Measurements from ENCODE around the gene GHRHR. TPM values are rescaled to one million over a fixed set of nuclear protein-coding genes. Genes with fewer than 3 reads are reported as not detected.
A peak's percentile ranks its signal among the peaks of the same experiment; 100 is the strongest.

GHRHR gene
- total RNA-seq, 1 donor from 2014 or later = not detected

DNA sequence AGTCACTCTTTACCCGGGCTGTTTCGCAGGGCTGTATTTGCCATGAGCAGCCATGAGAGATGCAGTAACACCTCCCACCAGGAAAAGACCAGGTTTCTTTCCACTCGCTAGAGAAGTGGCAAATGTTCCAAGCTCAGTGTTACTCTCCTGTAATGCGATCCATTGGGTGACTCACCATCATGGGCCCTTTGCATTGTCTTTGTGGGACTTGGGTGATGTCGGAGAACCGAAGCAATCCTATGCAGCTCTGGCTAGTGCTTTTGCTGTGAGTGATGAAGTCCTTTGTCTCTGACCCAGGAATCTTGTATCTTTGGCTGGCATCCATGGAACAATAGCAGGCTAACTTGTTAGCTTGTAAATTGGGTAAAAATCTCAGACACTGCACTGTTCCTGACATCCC, 40.0 kb downstream of the GHRHR start:
- Mint-ChIP-seq H3K36me3 (ENCODE audit: unreplicated experiment) (no peaks in the 10 kb centered on the region), H3K9me3 (ENCODE audit: unreplicated experiment) (peaks cover 3% of the 10 kb centered on the region), H3K4me3 (ENCODE audit: unreplicated experiment) (no peak overlapping the region), H3K27ac (ENCODE audit: unreplicated experiment) (no peak overlapping the region), H3K4me1 (ENCODE audit: low read depth, unreplicated experiment) (peaks cover 17% of the 10 kb centered on the region), H3K27me3 (ENCODE audit: unreplicated experiment) (peaks cover 8% of the 10 kb centered on the region)
- no peak for DNase-seq
- TF ChIP-seq, protein P1, sequence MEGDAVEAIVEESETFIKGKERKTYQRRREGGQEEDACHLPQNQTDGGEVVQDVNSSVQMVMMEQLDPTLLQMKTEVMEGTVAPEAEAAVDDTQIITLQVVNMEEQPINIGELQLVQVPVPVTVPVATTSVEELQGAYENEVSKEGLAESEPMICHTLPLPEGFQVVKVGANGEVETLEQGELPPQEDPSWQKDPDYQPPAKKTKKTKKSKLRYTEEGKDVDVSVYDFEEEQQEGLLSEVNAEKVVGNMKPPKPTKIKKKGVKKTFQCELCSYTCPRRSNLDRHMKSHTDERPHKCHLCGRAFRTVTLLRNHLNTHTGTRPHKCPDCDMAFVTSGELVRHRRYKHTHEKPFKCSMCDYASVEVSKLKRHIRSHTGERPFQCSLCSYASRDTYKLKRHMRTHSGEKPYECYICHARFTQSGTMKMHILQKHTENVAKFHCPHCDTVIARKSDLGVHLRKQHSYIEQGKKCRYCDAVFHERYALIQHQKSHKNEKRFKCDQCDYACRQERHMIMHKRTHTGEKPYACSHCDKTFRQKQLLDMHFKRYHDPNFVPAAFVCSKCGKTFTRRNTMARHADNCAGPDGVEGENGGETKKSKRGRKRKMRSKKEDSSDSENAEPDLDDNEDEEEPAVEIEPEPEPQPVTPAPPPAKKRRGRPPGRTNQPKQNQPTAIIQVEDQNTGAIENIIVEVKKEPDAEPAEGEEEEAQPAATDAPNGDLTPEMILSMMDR (IDR thresholded peaks at IDR 0.05; ENCODE audit: partially characterized antibody, unreplicated experiment) = no peak

DNA sequence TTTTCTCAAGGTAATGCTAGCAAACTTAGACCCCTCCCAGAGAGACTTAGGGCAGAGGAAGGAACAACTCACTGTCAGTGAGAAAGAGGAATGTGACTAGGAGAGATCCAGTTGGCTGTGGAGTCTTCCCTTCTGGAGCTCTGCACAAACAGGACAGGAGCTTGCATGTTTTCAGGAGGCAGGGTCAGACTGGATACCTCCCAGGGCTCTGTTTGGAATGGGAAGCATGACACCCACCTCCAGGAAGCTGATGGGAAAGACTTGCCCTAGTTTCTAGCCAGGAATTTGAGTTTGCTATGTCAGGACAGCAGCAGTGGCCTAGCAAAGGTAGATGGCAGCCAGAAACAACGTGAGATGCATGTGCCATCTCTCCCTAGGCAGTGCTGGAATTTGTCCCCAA, 40.6 kb downstream of the GHRHR start:
- H3K4me3 Mint-ChIP-seq (ENCODE audit: unreplicated experiment) = no peak overlapping the region
- DNase-seq = no peak
- H3K9me3 Mint-ChIP-seq (ENCODE audit: unreplicated experiment) = peaks cover 3% of the 10 kb centered on the region
- peaks cover 8% of the 10 kb centered on the region for H3K27me3 Mint-ChIP-seq (ENCODE audit: unreplicated experiment)
- TF ChIP-seq, protein P1 (IDR thresholded peaks at IDR 0.05; ENCODE audit: partially characterized antibody, unreplicated experiment) = no peak
- H3K27ac Mint-ChIP-seq (ENCODE audit: unreplicated experiment) = no peak overlapping the region
- H3K4me1 Mint-ChIP-seq (ENCODE audit: low read depth, unreplicated experiment) = peaks cover 17% of the 10 kb centered on the region
- H3K36me3 Mint-ChIP-seq (ENCODE audit: unreplicated experiment) = no peaks in the 10 kb centered on the region

DNA sequence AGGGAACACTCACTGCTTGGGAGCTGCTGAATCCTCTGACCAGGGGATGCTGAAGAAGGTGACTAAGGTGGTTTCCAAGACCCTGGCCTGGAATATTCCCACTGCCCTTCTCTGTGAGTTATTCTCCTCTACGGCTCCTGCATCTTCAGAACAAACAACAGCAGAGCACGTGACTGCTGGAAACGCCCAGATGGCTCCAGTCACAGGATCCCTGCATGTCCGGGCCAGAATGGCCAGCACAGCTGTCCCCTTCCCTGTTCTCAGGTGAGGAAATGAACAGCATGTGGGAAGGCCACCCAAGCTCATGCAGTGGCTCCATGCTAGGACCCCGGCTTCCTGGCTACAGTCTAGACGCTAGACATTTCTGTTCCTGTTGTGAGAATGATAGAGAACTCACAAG, 43.1 kb downstream of the GHRHR start:
- Mint-ChIP-seq H3K4me3 (ENCODE audit: unreplicated experiment) (no peak overlapping the region), H3K27ac (ENCODE audit: unreplicated experiment) (peak overlapping the region; percentile 83), H3K9me3 (ENCODE audit: unreplicated experiment) (peaks cover 1% of the 10 kb centered on the region), H3K4me1 (ENCODE audit: low read depth, unreplicated experiment) (peaks cover 17% of the 10 kb centered on the region), H3K27me3 (ENCODE audit: unreplicated experiment) (peaks cover 2% of the 10 kb centered on the region), H3K36me3 (ENCODE audit: unreplicated experiment) (peaks cover 9% of the 10 kb centered on the region)
- no peak for DNase-seq
- TF ChIP-seq, protein P1 (IDR thresholded peaks at IDR 0.05; ENCODE audit: partially characterized antibody, unreplicated experiment) = no peak

DNA sequence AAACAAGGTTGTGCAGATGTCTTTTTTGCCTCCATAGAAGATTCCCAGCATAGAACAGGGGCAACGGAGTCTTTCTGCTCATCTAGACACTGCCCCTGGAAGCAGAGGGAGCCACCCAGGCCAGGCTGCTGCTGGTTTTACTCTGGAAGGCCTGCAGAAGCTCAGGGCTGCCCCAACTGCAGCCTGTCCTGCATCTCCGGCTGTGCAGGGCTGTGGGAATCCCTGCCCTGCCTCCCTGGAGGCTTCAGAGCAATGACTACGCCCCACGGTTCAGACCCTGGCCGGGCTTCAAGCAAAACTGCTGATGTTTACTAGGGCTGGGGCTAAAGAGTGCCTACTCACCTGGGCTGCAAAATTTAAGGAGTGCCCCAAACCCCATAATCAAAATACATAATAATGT, 43.9 kb downstream of the GHRHR start:
- TF ChIP-seq, protein P1 (IDR thresholded peaks at IDR 0.05; ENCODE audit: partially characterized antibody, unreplicated experiment) = no peak
- peaks cover 17% of the 10 kb centered on the region for H3K4me1 Mint-ChIP-seq (ENCODE audit: low read depth, unreplicated experiment)
- H3K4me3 Mint-ChIP-seq (ENCODE audit: unreplicated experiment) = no peak overlapping the region
- H3K9me3 Mint-ChIP-seq (ENCODE audit: unreplicated experiment) = peaks cover 1% of the 10 kb centered on the region
- peaks cover 2% of the 10 kb centered on the region for H3K27me3 Mint-ChIP-seq (ENCODE audit: unreplicated experiment)
- peaks cover 9% of the 10 kb centered on the region for H3K36me3 Mint-ChIP-seq (ENCODE audit: unreplicated experiment)
- no peak overlapping the region for H3K27ac Mint-ChIP-seq (ENCODE audit: unreplicated experiment)
- DNase-seq = no peak

DNA sequence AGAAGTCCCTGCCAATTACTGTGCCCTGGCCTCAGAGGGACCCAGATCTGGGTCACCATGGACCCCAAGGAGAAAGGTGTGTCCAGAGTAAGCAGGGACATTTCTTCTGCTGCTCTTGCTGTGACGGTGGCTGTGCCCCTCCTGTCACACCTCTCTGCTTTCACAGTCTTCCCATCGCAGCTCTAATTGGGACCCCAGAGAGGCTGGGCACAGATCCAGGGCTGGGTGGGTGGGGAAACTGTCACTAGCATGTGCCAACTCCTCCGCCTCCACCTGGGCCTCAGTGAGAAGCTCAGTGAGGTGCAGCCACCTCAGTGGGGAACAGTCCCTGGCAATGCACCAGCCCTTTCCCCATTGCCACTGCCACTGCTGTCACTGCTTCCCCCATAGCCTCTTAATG, 51.1 kb downstream of the GHRHR start:
- peaks cover 2% of the 10 kb centered on the region for H3K4me1 Mint-ChIP-seq (ENCODE audit: low read depth, unreplicated experiment)
- no peak overlapping the region for H3K4me3 Mint-ChIP-seq (ENCODE audit: unreplicated experiment)
- H3K36me3 Mint-ChIP-seq (ENCODE audit: unreplicated experiment) = peaks cover 9% of the 10 kb centered on the region
- peaks cover 2% of the 10 kb centered on the region for H3K9me3 Mint-ChIP-seq (ENCODE audit: unreplicated experiment)
- no peak for DNase-seq
- H3K27ac Mint-ChIP-seq (ENCODE audit: unreplicated experiment) = no peak overlapping the region
- H3K27me3 Mint-ChIP-seq (ENCODE audit: unreplicated experiment) = peaks cover 8% of the 10 kb centered on the region
- TF ChIP-seq, protein P1 (IDR thresholded peaks at IDR 0.05; ENCODE audit: partially characterized antibody, unreplicated experiment) = no peak

Measured in glutamatergic neuron (in vitro differentiated cells).